TTC549 (cell line): ENCODE results near the gene ZNF302.
"Not testable (repeated sequence)": the region's sequence is repeated elsewhere in the genome, so short reads cannot be mapped to it uniquely, and the experiment has no call there.

ENCODE experiments used
- FAIRE-seq: peaks from 2 replicates; lab custom pipeline; 2012; peaks lifted over from hg19 to GRCh38; lab: Jason Lieb, UNC

ZNF302 gene

DNA sequence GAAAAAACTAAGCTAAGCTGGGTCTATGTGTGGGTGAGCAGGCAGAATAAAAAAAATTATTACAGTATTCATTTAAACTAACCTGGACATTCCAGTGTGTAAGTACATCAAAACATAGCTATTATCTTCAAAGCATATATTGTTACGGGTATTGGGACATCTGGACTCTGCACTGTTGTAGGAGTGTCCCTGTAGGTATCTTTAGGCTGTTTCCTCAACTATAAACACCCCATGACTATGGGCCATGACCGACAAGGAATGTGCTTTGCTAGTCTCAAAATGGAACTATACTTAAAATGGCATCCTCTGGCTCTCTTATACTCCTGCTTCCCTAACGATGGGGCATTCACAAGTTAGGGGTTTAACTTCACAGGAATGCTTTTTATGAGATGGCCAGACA, 3.9 kb upstream of the ZNF302 start:
- no peak for FAIRE-seq

DNA sequence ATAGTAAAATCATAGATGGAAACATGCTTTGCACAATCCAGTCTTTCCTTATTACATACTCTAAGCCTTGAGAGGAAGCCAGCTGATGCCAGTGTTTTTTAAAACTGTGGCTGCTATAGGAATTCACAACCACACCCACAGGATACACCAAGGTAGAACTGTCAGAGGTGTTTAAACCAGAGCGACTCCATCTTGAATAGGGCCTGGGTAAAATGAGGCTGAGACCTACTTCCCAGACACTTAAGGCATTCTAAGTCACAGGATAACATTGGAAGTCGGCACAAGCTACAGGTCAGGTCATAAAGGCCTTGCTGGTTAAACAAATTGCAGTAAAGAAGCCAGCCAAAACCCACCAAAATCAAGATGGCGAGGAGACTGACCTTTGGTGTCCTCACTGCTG, 2.2 kb upstream of the ZNF302 start:
- no peak for FAIRE-seq

DNA sequence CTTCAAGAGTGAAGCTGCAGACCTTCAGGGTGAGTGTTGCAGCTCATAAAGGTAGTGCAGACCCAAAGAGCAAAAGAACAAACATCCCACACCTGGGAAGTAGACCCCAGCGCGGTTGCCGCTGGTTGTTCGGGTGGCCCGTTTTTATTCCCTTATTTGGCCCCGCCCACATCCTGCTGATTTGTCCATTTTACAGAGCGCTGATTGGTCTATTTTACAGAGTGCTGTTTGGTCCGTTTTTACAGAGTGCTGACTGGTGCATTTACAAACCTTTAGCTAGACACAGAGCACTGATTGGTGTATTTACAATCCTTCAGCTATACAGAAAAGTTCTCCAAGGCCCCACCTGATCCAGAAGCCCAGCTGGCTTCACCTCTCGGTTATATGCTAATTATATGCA, 1.6 kb upstream of the ZNF302 start:
- no peak for FAIRE-seq

DNA sequence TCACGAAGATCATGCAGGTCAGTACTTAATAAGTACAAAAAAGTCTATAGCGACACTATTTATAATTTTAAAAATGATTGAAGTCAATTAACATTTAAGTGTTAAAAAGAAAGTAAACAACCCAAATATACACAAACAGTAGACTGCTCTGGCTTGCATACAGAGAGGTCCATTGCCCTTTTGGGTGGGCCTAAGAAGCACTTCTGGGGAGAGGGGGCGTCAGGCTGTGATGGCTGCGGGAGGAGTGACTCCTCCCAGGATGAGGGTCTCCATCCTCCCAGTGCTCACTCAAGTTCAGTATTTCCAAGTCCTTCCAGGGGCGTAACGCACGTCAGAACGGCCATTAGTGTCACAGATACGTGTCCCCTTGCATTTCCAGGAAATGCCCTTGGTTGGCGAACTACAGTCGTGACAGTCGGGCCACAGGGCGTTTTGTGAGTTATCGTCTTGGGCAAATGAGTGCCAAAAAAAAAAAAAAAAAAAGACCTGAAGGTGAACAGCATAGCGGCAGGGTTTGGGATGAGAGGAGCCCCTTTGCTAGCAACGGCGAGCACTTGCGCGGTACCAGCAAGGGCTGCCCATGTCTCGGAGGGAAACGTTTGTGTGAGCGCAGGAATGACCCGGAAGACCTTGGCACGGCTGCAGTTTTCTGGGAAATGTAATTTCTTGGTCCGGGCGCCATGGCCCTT, 637 bp upstream of the ZNF302 start, which contains the start of gene SCGB2B2:
TSS of gene SCGB2B2 (minus strand) at position 463 of the 689 bp plus-strand sequence. CDS start 82,596 bp downstream, outside the sequence.
- no peak for FAIRE-seq

DNA sequence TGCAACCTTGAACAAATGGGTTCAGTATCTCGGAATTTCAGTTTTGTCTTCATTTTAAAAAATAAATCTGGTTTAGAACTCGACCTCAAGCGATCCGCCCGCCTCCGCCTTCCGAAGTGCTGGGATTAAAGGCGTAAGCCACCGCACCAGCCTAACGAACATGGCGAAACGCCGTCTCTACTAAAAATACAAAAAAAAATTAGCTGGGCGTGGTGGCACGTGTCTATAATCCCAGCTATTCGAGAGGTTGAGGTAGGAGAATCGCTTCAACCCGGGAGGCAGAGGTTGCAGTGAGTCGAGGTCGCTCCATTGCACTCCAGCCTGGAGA, 571 bp downstream of the ZNF302 start:
- no peak for FAIRE-seq

DNA sequence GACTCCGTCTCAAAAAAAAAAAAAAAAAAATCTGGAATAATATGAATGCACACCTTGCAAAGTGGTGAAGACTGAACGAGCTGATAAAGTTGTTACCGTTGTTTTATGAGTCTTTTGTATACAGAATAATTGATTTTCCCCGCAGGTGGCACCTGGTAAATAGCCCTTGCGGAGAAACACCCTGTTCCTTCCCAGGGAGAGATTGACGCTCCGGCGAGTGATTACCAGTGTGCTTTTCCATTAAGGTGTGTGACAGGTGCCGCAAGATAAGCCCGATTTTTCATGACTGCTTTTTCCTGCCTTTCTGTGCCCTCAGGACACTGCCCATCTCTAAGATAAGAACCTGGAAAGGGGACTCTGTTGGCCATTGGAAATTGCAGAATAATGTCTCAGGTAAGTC, 943 bp downstream of the ZNF302 start:
- no peak for FAIRE-seq

DNA sequence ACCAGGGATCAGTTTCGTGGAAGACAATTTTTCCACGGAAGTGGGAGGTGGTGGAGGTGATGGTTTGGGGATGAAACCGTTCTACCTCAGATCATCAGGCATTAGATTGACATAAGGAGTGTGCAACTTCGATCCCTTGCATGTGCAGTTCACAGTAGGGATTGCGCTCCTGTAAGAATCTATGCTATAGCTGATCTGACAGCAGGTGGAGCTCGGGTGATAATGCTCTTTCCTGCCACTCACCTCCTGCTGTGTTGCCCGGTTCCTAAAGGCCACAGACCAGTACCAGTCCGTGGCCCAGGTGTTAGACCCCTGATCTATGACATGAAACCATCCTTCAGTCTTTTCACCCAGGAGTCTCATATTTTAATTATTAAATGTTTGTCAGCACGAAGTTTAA, 4.0 kb downstream of the ZNF302 start:
- FAIRE-seq = no peak

DNA sequence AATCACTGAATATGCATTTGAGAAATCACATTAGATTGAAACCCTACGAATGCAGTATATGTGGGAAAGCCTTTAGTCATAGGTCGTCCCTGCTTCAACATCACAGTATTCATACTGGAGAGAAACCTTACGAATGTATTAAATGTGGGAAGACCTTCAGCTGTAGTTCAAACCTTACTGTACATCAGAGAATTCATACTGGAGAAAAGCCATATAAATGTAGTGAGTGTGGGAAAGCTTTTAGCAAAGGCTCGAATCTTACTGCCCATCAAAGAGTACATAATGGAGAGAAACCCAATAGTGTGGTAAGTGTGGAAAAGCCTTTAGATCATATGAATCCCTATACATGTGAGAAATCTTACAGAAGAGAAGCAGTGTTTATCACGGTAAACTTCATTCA, 7.8 kb downstream of the ZNF302 start:
- not testable (repeated sequence) for FAIRE-seq

DNA sequence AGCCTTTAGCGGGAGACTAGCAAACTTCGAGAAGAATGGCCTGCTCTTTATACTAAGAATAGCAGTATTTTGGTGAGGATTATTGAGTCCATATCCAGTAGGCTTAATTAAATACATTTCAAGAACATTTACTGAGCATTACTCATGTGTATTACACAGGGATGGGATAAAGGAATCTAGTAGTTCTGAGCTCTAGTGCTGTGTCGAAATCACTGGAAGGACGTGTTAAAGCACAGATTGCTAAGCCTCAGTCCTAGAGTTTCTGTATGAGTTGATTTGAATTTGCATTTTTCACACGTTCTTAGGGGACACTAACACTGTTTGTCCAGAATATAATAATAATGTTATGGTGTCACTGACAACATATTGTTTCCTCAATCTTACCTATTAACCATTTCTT, 9.0 kb downstream of the ZNF302 start:
- FAIRE-seq = no peak

DNA sequence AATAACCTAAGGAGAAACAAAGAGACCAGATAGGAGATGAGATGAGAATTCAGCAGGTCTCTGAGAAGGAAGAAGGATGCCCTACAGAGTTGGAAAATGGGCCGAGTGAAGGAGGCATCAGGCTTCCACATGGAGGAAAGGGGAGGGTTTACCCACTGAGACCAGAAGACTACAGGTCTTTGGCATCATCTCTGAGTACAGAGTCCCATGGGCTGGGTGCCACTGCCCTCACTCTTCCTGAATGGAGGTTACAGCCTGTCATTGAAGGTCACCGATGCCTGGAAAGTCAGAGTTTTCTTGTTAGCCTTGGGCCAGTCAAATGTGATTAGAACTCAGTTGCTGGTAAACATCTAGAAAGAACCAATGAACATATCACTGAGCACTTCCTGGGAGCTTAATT, 9.9 kb downstream of the ZNF302 start:
- FAIRE-seq = no peak

DNA sequence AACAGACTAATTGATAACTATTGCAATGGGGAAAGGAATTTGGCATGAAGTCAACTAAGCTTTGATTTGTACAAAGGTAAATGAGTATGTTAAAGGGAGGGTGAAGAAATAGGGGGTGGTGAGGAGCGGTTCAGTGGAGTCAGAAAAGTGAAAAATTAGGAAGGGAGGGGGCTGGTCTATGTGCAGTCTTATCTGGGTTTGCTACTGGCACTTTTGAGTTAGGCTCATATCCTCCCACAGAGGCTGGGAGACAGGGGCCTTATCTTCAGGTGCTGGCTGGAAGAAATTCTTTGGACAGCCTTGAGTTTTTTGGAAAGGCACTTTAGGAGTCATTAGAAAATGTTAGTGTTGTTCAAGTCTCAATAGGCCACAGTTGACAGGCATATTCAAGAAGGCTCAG, 11.1 kb downstream of the ZNF302 start:
- no peak for FAIRE-seq

DNA sequence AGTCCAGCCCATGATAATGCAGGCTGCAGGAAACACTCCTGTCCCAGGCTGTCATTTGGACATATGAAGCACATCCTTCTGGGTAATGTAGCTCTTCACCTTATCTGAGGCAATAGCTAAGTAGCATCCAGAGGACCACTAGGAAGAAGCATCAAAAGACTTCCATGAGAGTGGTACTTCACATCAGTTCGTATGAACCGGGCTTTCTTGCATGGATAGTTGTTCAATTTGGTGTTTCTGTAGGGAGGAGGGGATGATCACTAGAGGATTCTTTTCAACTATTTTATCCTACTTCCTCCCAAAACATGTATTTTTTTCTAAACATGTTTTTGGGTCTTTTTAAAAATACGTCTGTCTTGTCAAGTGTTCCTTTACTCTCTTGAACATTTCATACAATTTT, 12.9 kb downstream of the ZNF302 start:
- FAIRE-seq = no peak

DNA sequence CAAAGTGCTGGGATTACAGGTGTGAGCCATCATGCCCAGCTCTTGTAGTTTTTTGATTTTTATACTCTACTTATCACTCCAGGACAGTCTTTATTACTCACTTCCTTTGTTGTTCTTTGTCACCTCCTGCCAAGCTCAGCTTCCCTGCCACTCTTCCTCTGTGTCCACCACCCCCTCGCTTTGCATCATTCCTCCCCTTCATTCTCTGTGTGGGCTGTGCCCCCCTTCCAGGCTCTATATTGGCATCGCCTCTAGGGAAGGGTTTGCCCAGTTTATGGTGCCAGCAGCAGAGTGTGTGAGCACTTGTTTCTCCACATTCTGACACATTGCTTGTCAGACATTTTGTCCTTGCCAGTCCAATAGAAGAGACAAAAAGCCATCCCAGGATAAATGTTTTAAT, 15.1 kb downstream of the ZNF302 start:
- FAIRE-seq = no peak

DNA sequence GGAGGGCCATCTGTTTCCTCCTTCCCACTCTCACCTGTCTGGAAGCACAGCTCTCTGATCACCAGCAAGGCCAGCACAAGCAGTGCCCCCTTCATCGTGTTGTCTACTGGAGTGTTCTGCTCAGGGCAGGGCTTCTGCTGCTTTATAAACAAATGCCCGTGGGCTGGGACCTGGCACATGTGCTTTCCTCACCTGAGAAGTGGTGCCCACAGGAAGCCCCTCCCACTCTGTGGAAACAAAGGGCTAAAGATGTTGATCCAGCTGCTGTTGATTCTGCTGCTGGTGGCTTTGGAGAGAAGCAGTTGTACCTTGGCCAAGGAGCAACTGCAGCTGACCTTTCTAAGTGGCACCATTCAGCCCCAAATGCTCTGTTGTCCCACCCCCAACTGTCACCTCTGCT, 30.2 kb downstream of the ZNF302 start:
- no peak for FAIRE-seq

DNA sequence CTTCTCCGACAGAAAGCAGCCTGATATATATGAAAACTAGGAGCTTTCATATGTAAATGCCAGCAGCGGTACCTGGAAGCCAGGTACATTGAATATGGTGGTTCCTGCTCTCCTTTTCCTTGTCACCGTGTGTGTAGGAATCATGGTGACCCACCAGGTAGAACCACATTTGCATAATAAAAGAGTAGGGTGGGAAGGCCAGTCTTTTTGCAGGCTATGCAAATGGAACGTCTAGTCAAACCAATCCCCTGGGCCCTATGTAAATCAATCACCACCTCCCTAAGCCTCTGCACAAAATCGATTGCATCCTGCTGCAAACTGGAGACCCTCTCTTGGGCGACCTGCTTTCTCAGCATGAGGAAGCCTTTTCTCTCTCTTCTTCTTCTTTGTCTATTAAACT, 34.4 kb downstream of the ZNF302 start:
- FAIRE-seq = no peak

DNA sequence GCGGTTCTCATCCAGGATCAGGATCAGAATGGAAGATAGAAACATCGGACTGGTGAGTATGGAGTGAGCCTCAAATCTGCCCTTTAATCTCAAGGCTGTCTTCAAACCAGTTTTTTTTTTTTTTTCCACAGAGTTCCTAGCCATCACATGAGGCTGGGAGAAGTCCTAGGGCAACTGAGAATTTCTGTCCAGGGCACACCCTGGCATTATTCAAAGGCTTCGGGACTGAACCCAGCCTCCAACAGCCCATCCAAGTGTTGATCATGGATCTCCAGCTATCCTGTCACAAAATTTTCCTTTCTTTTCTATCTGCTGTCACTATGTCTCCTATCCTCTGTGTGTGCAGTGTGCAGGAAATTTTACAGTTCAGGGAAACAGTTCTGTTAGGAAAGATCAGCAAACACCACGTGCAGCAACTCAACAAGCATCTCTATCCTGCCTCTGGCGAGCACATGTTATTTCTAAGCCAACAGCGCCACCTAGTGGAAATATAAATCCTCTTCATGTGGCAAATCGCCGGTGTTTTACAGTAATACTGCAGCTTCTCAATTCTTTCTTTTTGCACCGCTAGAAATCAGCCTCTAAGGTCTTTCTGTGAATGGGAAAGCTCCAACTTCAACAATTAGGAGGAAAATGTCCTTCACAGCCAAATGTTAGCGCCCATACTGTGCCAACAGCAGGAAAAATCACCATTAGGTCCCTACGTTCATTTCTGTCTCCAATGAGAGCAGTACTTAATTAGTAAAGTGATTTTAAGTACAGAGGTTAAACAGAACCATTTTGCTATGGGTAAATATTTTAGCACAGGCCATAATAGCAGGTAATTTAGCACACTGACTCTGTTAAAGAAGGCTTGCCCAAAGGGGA, 35.1 kb downstream of the ZNF302 start:
- FAIRE-seq = peak; percentile 87

DNA sequence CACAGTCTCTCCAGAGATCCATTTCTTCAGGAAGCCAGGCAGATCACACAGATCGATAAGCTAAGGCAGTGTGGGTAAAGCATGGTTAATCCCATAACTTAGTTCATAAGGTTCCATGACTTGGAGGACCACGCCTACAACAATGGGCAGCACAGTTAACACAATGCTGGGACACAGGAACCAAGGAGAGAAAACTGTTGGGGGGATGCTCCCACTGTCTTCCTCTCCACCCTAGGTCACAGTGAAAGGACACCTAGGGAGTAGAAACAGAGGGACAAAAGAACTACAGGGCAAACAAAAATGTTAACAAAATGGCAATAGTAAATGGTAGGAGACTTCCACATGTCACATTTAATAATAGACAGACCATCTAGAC, 35.8 kb downstream of the ZNF302 start:
- FAIRE-seq = no peak

DNA sequence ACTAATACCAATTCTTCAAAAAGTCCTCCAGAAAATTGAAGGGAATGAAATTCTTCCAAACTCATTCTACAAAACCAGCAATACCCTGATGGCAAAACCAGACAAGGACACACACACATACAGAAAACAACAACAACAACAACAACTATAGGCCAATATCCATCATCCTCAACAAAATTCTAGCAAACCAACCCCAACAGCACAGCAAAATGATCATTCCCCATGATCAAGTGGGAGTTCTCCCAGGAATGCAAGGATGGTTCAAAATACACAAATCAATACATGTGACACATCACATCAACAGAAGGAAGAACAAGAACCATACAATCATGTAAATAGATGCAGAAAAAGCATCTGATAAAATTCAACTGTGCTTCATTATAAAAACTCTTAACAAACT, 37.9 kb downstream of the ZNF302 start:
- FAIRE-seq = no peak

DNA sequence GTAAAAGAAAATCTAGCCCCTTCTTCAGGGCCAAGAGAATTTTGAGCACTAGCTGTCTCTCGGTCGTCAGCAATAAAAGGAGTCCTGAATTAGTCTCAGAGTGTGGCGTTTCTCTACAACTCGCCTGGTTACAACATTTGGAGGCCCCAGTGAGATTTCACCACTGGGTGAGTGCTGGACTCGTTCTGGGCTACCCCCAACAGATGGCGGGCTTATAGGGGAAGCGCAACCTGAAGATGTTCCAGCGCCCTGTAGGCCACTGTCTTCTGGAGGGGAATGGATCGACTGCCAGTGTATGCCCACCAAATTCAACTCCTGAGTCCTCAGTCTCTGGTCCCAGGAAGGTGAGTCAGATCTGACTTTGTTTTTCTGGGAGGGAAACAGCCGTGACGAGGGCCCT, 44.9 kb downstream of the ZNF302 start:
- FAIRE-seq = no peak

DNA sequence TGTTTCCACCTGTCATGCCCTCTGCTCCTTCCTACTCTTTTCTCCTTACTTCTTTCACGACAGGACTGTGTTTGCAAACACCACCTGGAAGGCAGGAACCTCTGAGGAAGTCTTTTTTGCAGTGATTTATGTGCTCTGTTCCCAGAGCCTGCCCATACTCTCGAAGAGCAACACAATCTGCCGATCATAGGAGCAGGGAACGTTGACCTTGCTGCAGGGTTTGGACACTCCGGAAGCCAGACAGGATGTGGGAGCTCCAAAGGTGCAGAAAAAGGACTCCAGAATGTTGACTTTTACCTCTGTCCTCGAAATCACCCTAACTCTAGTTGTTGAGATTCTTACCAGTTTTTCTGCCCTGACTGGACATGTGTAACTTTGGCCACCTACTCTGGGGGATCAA, 47.9 kb downstream of the ZNF302 start:
- no peak for FAIRE-seq

DNA sequence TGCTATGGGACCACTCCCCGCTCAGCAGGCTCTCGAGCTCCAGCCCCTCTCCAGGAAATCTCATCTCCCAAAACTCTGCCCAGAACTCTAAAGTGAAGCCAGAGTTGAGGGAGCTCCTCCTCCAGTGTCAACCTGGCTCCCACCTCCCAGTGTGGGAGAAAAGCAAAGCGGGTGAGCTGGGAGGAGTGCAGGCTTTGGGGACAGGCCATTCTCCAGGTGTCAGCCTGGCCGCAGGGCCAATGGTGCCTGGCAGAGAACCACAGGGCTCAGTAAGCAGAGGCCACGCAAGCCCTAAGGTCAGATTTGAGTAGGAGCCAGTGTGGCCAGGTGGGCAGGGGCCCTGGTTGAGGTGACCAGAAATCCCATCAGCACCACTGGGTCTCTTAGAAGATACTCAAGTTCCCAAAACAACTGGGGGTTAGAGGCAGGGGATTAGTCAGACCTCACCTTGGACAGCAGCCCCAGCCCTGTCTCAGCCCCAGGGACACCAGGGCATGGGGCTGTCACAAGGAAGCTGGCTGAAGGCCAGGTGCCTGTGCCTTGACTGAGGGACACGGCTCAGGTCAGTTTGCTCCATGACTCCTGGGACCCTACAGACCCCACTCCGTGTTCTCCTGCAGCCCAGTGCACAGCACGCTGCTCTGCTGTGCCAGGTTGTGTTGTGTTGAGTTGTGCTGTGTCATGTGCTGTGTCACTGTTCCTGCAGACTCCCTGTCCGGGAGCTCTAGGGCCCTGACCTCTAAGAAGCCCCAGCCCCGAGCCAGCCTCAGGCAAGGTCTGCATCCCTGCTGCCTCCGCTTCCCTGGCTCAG, 53.7 kb downstream of the ZNF302 start:
- FAIRE-seq = no peak

DNA sequence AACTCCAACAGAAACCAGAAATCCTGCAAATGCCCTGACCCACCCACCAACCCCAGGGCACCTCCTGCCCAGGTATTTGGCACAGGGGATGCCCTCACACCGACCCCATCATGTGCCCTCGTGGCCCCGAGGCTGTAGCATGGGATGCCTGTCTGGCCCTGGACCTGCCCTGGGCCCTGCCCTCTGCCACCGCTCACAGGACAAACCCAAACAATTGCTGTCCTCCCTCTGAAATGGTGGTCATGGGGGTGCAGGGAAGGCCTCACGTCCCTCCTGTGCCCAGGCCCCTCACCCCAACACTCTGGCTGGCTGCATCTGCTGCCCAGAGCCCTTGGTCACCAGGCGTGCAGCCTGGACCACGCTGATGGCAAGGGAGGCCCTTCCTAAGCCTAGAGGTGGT, 54.5 kb downstream of the ZNF302 start:
- FAIRE-seq = no peak

DNA sequence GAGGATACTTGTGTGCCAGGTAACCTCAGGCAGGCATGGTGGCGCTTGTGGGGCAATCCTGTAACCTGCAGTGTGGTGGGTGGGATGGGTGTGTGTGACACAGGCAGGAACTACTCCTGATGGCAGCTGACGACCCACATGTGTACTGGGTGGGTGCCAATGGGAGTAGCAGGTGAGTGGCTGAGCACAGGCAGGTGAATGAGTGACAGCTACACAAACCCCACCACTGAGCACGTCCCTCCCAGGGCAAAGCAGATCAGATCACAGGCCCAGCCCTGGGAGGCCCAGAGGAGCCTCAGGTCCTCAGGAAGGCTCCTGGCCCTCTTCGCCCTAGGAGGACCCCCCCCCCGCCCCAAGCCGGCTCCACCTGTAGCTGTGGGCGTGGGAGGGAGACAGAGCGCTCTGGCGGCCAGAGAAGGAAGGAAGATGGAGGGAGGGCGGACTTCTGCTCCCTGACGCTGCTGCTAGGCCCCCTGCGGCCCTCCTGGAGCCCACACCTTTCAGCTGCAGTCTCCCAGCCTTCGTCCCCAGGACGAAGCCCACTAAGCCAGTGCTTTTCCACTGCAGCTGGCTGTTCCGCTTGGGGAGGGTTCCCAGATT, 55.2 kb downstream of the ZNF302 start:
- FAIRE-seq = no peak
